ENCODE measurements around the gene PAWR.

- TF ChIP-seq YY1 (IDR thresholded peaks at IDR 0.05; ENCODE audit: low read depth), result no peak
- TF ChIP-seq ZBTB7A (IDR thresholded peaks at IDR 0.05; ENCODE audit: low read depth), result no peak
- TF ChIP-seq EP300 (IDR thresholded peaks at IDR 0.05; ENCODE audit: borderline replicate concordance), result no peak
- TF ChIP-seq RAD21 (IDR thresholded peaks at IDR 0.05; ENCODE audit: low read depth), result no peak
Measured at GRCh38 chr12:79698966-79699365, 8.2 kb upstream of the PAWR start.
